ENCODE results near the gene C1QL4.

C1QL4 gene

GRCh38 chr12:49309386-49309785, 27.6 kb downstream of the C1QL4 start:
- H3K9ac ChIP-seq (ENCODE audit: insufficient read length, low read depth) = no peak overlapping the region
- no peak for DNase-seq (ENCODE audit: low read depth, low spot score)
- H3K27me3 ChIP-seq (ENCODE audit: insufficient read depth, insufficient read length) = no peaks in the 10 kb centered on the region
- TF ChIP-seq YY1 (IDR thresholded peaks at IDR 0.05; ENCODE audit: insufficient read depth, insufficient read length) (no peak), SUZ12 (IDR thresholded peaks at IDR 0.05; ENCODE audit: extremely low read depth, insufficient read depth, insufficient read length) (no peak), ZNF274 (IDR thresholded peaks at IDR 0.05; ENCODE audit: low read depth, low read length) (no peak)
- H3K4me1 ChIP-seq (ENCODE audit: insufficient read depth, insufficient read length) = no peaks in the 10 kb centered on the region
- no peaks in the 10 kb centered on the region for H3K9me3 ChIP-seq (ENCODE audit: insufficient read depth, low read length)
- H3K36me3 ChIP-seq (ENCODE audit: insufficient read depth, insufficient read length, low read length) = no peaks in the 10 kb centered on the region
- H3K4me3 ChIP-seq (ENCODE audit: insufficient read length, low read depth) = no peak overlapping the region

GRCh38 chr12:49305762-49306510, 31.1 kb downstream of the C1QL4 start:
- Histone ChIP-seq H3K4me3 (ENCODE audit: insufficient read length, low read depth) (no peak overlapping the region), H3K9ac (ENCODE audit: insufficient read length, low read depth) (no peak overlapping the region), H3K9me3 (ENCODE audit: insufficient read depth, low read length) (no peaks in the 10 kb centered on the region), H3K36me3 (ENCODE audit: insufficient read depth, insufficient read length, low read length) (no peaks in the 10 kb centered on the region), H3K27me3 (ENCODE audit: insufficient read depth, insufficient read length) (no peaks in the 10 kb centered on the region), H3K4me1 (ENCODE audit: insufficient read depth, insufficient read length) (no peaks in the 10 kb centered on the region)
- no peak for DNase-seq (ENCODE audit: low read depth, low spot score)
- no peak for TF ChIP-seq SUZ12 (IDR thresholded peaks at IDR 0.05; ENCODE audit: extremely low read depth, insufficient read depth, insufficient read length)
- TF ChIP-seq YY1 (IDR thresholded peaks at IDR 0.05; ENCODE audit: insufficient read depth, insufficient read length) = no peak
- no peak for TF ChIP-seq ZNF274 (IDR thresholded peaks at IDR 0.05; ENCODE audit: low read depth, low read length)

- Histone ChIP-seq H3K36me3 (ENCODE audit: insufficient read depth, insufficient read length, low read length) (no peaks in the 10 kb centered on the region), H3K27me3 (ENCODE audit: insufficient read depth, insufficient read length) (no peaks in the 10 kb centered on the region), H3K4me3 (ENCODE audit: insufficient read length, low read depth) (no peak overlapping the region), H3K9me3 (ENCODE audit: insufficient read depth, low read length) (no peaks in the 10 kb centered on the region), H3K9ac (ENCODE audit: insufficient read length, low read depth) (no peak overlapping the region), H3K4me1 (ENCODE audit: insufficient read depth, insufficient read length) (no peaks in the 10 kb centered on the region)
- DNase-seq (ENCODE audit: low read depth, low spot score) = no peak
- no peak for TF ChIP-seq SUZ12 (IDR thresholded peaks at IDR 0.05; ENCODE audit: extremely low read depth, insufficient read depth, insufficient read length)
- TF ChIP-seq ZNF274 (IDR thresholded peaks at IDR 0.05; ENCODE audit: low read depth, low read length) = no peak
- no peak for TF ChIP-seq YY1 (IDR thresholded peaks at IDR 0.05; ENCODE audit: insufficient read depth, insufficient read length)
These were observed 32.8 kb downstream of the C1QL4 start for GRCh38 chr12:49304161-49304560.

GRCh38 chr12:49301760-49302159, 35.2 kb downstream of the C1QL4 start:
- no peak for DNase-seq (ENCODE audit: low read depth, low spot score)
- TF ChIP-seq ZNF274 (IDR thresholded peaks at IDR 0.05; ENCODE audit: low read depth, low read length) (no peak), YY1 (IDR thresholded peaks at IDR 0.05; ENCODE audit: insufficient read depth, insufficient read length) (no peak), SUZ12 (IDR thresholded peaks at IDR 0.05; ENCODE audit: extremely low read depth, insufficient read depth, insufficient read length) (no peak)
- 0 out of 2 replicates have a peak, but pooled peaks cover under 1% of the 10 kb centered on the region for H3K9me3 ChIP-seq (ENCODE audit: insufficient read depth, low read length)
- H3K36me3 ChIP-seq (ENCODE audit: insufficient read depth, insufficient read length, low read length) = no peaks in the 10 kb centered on the region
- H3K4me3 ChIP-seq (ENCODE audit: insufficient read length, low read depth) = no peak overlapping the region
- H3K27me3 ChIP-seq (ENCODE audit: insufficient read depth, insufficient read length) = peaks cover 18% of the 10 kb centered on the region
- no peak overlapping the region for H3K9ac ChIP-seq (ENCODE audit: insufficient read length, low read depth)
- H3K4me1 ChIP-seq (ENCODE audit: insufficient read depth, insufficient read length) = peaks cover 5% of the 10 kb centered on the region

- no peak overlapping the region for H3K9ac ChIP-seq (ENCODE audit: insufficient read length, low read depth)
- DNase-seq (ENCODE audit: low read depth, low spot score) = no peak
- TF ChIP-seq YY1 (IDR thresholded peaks at IDR 0.05; ENCODE audit: insufficient read depth, insufficient read length) = no peak
- TF ChIP-seq ZNF274 (IDR thresholded peaks at IDR 0.05; ENCODE audit: low read depth, low read length) = no peak
- no peak for TF ChIP-seq SUZ12 (IDR thresholded peaks at IDR 0.05; ENCODE audit: extremely low read depth, insufficient read depth, insufficient read length)
- H3K9me3 ChIP-seq (ENCODE audit: insufficient read depth, low read length) = peaks cover 16% of the 10 kb centered on the region; the same call in 1 of the 2 replicates
- no peak overlapping the region for H3K4me3 ChIP-seq (ENCODE audit: insufficient read length, low read depth)
- peaks cover 36% of the 10 kb centered on the region for H3K27me3 ChIP-seq (ENCODE audit: insufficient read depth, insufficient read length)
- H3K36me3 ChIP-seq (ENCODE audit: insufficient read depth, insufficient read length, low read length) = no peaks in the 10 kb centered on the region
- peaks cover 28% of the 10 kb centered on the region for H3K4me1 ChIP-seq (ENCODE audit: insufficient read depth, insufficient read length)
These were observed 38.8 kb downstream of the C1QL4 start for GRCh38 chr12:49298160-49298559.

GRCh38 chr12:49297695-49298060, 39.3 kb downstream of the C1QL4 start:
- Histone ChIP-seq H3K4me3 (ENCODE audit: insufficient read length, low read depth) (peak overlapping the region; percentile 13), H3K4me1 (ENCODE audit: insufficient read depth, insufficient read length) (peaks cover 32% of the 10 kb centered on the region), H3K9me3 (ENCODE audit: insufficient read depth, low read length) (peaks cover 16% of the 10 kb centered on the region; the same call in 1 of the 2 replicates), H3K36me3 (ENCODE audit: insufficient read depth, insufficient read length, low read length) (no peaks in the 10 kb centered on the region), H3K27me3 (ENCODE audit: insufficient read depth, insufficient read length) (peaks cover 36% of the 10 kb centered on the region), H3K9ac (ENCODE audit: insufficient read length, low read depth) (no peak overlapping the region)
- no peak for DNase-seq (ENCODE audit: low read depth, low spot score)
- TF ChIP-seq ZNF274 (IDR thresholded peaks at IDR 0.05; ENCODE audit: low read depth, low read length) (no peak), YY1 (IDR thresholded peaks at IDR 0.05; ENCODE audit: insufficient read depth, insufficient read length) (no peak), SUZ12 (IDR thresholded peaks at IDR 0.05; ENCODE audit: extremely low read depth, insufficient read depth, insufficient read length) (no peak)

- Histone ChIP-seq H3K27me3 (ENCODE audit: insufficient read depth, insufficient read length) (peaks cover 36% of the 10 kb centered on the region), H3K9ac (ENCODE audit: insufficient read length, low read depth) (peak overlapping the region; percentile 62), H3K4me3 (ENCODE audit: insufficient read length, low read depth) (peak overlapping the region; percentile 47), H3K4me1 (ENCODE audit: insufficient read depth, insufficient read length) (peaks cover 35% of the 10 kb centered on the region), H3K36me3 (ENCODE audit: insufficient read depth, insufficient read length, low read length) (no peaks in the 10 kb centered on the region), H3K9me3 (ENCODE audit: insufficient read depth, low read length) (peaks cover 16% of the 10 kb centered on the region; the same call in 1 of the 2 replicates)
- TF ChIP-seq SUZ12 (IDR thresholded peaks at IDR 0.05; ENCODE audit: extremely low read depth, insufficient read depth, insufficient read length) = no peak
- TF ChIP-seq ZNF274 (IDR thresholded peaks at IDR 0.05; ENCODE audit: low read depth, low read length) = no peak
- TF ChIP-seq YY1 (IDR thresholded peaks at IDR 0.05; ENCODE audit: insufficient read depth, insufficient read length) = no peak
- peak; percentile 63 for DNase-seq (ENCODE audit: low read depth, low spot score)
These were observed 39.9 kb downstream of the C1QL4 start for GRCh38 chr12:49296836-49297694.

All from NT2/D1 (cell line).